HFFc6 (cell line): ENCODE measurements around the gene ACOXL. TPM values are rescaled to one million over a fixed set of nuclear protein-coding genes. Genes with fewer than 3 reads are reported as not detected.

ENCODE experiments used
- DNase-seq: peaks from one replicate; pipeline ENCODE4 v3.0.0-alpha.2; 2018
- H3K27ac Mint-ChIP-seq: 2 replicates; pipeline ENCODE4 v1.8.0; 2020; ENCODE audit warnings: mild to moderate bottlenecking, mixed read lengths
- H3K27me3 Mint-ChIP-seq: 2 replicates; pipeline ENCODE4 v1.8.0; 2021; ENCODE audit warnings: mild to moderate bottlenecking, moderate library complexity, mixed read lengths; ENCODE audit not compliant: insufficient read depth
- H3K36me3 Mint-ChIP-seq: 2 replicates; pipeline ENCODE4 v1.8.0; 2021; ENCODE audit warnings: low read depth, mixed read lengths
- H3K4me1 Mint-ChIP-seq: 2 replicates; pipeline ENCODE4 v1.8.0; 2020; ENCODE audit warnings: low read depth, mixed read lengths
- H3K4me3 Mint-ChIP-seq: 2 replicates; pipeline ENCODE4 v1.8.0; 2020; ENCODE audit warnings: mild to moderate bottlenecking, moderate library complexity, mixed read lengths
- H3K9me3 Mint-ChIP-seq: 2 replicates; pipeline ENCODE4 v1.8.0; 2020; ENCODE audit warnings: mild to moderate bottlenecking, mixed read lengths
- total RNA-seq, 6 experiments: library from RNA; stranded (reverse); fragmentation: NEBNext Ultra II Directional; extraction: Animal tissue kit (Norgen Biotek cat#: 25700); gene quantifications; 2 replicates in 1 of 6; 3 replicates in 5 of 6; pipeline ENCODE4 v1.2.3, GENCODE V29; 2021
- TF ChIP-seq, protein P1 (sequence below): fragments of 200-600 bp; sonication (generic); IDR thresholded peaks from 2 replicates; pipeline ENCODE4 v1.5.0; 2021; ENCODE audit warnings: antibody characterized with exemption, mild to moderate bottlenecking

Gene ACOXL
- total RNA-seq, 6 experiments from 2014 or later = not detected

DNA sequence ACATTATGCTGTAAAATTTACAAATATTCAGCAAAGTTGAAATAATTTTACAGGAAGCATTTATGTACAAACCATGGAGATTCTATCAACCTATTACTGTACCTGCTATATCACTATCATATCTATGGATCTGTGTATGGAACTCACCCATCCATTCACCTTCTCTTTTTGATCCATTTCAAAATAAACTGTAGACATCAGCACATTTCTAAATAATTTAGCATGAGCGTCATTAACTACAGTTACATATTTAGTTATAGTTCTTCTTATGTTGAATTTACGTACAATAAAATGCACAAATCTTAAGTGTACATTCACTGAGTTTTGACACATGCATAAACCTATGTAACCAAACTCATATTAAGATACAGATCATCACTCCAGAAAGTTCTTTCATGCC, 260.5 kb downstream of the ACOXL start:
- Mint-ChIP-seq H3K9me3 (no peaks in the 10 kb centered on the region), H3K4me3 (no peak overlapping the region), H3K27ac (no peak overlapping the region), H3K36me3 (no peaks in the 10 kb centered on the region), H3K4me1 (no peaks in the 10 kb centered on the region), H3K27me3 (peaks cover 17% of the 10 kb centered on the region)
- no peak for DNase-seq
- TF ChIP-seq, protein P1, sequence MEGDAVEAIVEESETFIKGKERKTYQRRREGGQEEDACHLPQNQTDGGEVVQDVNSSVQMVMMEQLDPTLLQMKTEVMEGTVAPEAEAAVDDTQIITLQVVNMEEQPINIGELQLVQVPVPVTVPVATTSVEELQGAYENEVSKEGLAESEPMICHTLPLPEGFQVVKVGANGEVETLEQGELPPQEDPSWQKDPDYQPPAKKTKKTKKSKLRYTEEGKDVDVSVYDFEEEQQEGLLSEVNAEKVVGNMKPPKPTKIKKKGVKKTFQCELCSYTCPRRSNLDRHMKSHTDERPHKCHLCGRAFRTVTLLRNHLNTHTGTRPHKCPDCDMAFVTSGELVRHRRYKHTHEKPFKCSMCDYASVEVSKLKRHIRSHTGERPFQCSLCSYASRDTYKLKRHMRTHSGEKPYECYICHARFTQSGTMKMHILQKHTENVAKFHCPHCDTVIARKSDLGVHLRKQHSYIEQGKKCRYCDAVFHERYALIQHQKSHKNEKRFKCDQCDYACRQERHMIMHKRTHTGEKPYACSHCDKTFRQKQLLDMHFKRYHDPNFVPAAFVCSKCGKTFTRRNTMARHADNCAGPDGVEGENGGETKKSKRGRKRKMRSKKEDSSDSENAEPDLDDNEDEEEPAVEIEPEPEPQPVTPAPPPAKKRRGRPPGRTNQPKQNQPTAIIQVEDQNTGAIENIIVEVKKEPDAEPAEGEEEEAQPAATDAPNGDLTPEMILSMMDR = no peak

DNA sequence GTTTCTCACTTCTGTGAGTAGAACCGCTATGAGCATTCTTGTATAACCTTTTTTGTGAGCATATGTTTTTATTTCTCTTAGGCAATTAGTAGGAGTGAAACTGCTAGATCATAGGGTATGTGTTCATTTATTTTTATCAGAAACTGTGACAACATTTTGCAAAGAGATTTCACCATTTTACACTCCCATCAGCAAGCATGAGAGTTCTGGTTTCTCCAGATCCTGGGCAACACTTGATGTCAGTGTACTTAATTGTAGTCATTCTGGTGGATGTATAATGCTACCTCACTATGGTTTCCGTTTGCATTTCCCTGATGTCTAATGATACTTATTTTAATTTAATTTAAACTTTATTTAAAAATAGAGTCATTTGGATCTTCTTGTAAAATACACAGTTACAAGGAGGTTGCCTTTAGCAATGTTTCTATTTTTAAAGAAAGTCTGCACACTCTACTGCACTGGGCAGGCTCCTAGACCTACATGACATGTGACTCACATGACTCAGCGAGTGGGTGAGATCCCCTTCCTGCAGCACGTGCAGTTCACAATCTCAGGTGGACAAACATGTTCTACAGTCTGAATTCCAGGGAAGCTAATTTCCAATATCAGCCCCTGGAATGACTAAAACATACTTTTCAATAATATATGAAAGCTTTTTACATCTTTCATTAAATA, 261.3 kb downstream of the ACOXL start:
- no peak overlapping the region for H3K27ac Mint-ChIP-seq

DNA sequence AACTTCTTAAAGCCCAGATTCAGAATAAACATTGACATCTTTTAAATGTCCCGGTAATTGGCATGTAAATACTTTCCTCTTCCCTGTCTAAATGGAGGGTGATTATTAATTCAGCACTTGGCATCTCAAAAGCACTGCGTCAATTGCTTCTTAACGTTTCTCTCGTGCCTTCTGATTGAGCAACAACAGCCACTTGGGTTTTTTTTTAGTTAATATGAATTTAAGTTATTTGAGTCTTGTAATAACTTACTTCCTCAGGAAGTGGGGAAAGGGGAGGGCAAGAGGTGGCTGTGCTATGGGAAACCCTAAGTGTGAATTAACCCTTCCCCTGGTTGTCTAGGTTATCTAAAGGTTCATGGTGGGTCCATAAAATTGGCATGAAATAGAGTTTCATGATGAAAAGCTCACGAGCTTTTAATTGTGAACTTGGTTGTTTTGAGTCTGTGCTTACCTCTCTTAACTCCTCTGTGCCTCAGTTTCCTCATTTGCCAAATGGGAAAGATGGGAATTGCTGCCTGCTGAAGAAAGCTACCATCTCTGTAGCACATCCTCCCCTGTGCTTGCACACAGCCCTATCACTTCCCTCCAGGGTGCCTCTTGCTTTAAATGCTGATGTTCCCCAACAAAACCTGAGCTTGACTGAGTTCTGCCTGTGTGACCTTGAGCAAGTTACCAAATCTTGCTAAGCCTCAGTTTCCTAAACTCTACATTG, 262.0 kb downstream of the ACOXL start:
- H3K9me3 Mint-ChIP-seq = no peaks in the 10 kb centered on the region
- H3K4me3 Mint-ChIP-seq = no peak overlapping the region
- no peak for DNase-seq
- no peaks in the 10 kb centered on the region for H3K4me1 Mint-ChIP-seq
- H3K27me3 Mint-ChIP-seq = peaks cover 18% of the 10 kb centered on the region
- no peak overlapping the region for H3K27ac Mint-ChIP-seq
- TF ChIP-seq, protein P1 = no peak
- H3K36me3 Mint-ChIP-seq = no peaks in the 10 kb centered on the region

More for the DNA sequence above, 261.3 kb downstream of the ACOXL start:
- Mint-ChIP-seq H3K4me3 (no peak overlapping the region), H3K4me1 (no peaks in the 10 kb centered on the region), H3K27me3 (peaks cover 17% of the 10 kb centered on the region), H3K9me3 (no peaks in the 10 kb centered on the region), H3K36me3 (no peaks in the 10 kb centered on the region)
- no peak for DNase-seq
- TF ChIP-seq, protein P1 = no peak

DNA sequence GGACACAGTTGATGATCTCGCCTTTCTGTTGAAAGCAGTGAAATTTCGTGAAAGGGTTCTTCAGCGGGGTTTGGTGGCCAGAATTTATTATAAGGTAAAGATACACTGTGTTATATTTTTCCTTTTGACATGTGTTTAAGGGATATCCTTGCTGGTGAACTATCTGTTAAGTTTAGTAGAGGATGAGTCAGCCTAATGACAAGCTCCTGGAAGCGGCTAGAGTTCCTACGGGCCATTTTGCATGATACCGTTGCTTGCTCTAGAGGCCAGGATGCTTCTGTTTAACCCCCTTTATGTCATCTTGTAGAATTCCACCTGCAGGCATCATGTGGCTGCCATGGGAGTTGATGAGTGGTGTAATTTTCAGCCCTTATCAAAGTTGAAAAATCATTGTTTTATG, 263.5 kb downstream of the ACOXL start:
- H3K4me1 Mint-ChIP-seq = no peaks in the 10 kb centered on the region

DNA sequence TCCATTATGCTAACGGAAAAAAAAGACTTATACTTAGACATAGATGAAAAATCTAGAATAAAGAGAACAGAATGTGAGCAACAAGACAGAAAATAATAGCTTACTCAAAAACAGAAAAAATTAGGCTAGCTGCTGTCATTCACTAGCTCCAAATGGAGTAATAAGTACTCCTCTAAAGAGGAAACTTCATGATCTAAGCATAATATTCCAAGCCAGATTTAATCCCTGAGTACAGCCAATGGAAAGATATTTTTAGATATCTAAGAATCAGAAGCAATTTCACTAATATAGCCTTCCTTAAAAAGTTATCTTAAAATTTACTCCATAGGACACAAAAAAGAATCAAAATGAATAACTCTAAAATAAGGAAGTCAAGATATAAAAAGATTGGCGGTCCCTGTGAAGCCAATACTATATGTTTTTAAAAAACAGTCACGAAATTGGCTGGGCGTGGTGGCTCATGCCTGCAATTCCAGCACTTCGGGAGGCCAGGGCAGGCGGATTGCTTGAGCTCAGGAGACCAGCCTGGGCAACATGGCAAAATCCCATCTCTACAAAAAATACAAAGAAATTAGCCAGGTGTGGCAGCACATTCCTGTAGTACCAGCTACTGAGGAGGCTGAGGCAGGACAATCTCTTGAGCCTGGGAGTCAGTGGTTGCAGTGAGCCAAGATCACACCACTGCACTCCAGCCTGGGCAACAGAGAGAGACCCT, 265.1 kb downstream of the ACOXL start:
- H3K9me3 Mint-ChIP-seq = no peaks in the 10 kb centered on the region
- no peaks in the 10 kb centered on the region for H3K36me3 Mint-ChIP-seq
- no peaks in the 10 kb centered on the region for H3K4me1 Mint-ChIP-seq
- H3K27me3 Mint-ChIP-seq = peaks cover 21% of the 10 kb centered on the region
- TF ChIP-seq, protein P1 = no peak
- no peak overlapping the region for H3K27ac Mint-ChIP-seq
- no peak overlapping the region for H3K4me3 Mint-ChIP-seq
- DNase-seq = no peak

More for the DNA sequence above, 263.5 kb downstream of the ACOXL start:
- Mint-ChIP-seq H3K36me3 (no peaks in the 10 kb centered on the region), H3K27me3 (peaks cover 18% of the 10 kb centered on the region), H3K9me3 (no peaks in the 10 kb centered on the region), H3K4me3 (no peak overlapping the region), H3K27ac (no peak overlapping the region)
- no peak for DNase-seq
- TF ChIP-seq, protein P1 = no peak
